Astrocyte (in vitro differentiated cells and primary cell): ENCODE data around the gene ARPP21. TPM values are rescaled to one million over a fixed set of nuclear protein-coding genes. Genes with fewer than 3 reads are reported as not detected.

Experiments
- DNase-seq: peaks from one replicate; pipeline ENCODE4 v3.0.0-alpha.2; 2010; ENCODE audit warnings: low read depth
- FAIRE-seq: peaks from 2 replicates; lab custom pipeline; 2011; peaks lifted over from hg19 to GRCh38; lab: Jason Lieb, UNC
- H2AFZ ChIP-seq: 2 replicates; pipeline ENCODE4 v1.6.0; 2012; ENCODE audit warnings: low read depth, low read length, inconsistent platforms
- H3K27ac ChIP-seq: 2 replicates; pipeline ENCODE4 v1.5.1; 2011; ENCODE audit warnings: low read depth, low read length, inconsistent platforms
- H3K27me3 ChIP-seq: 2 replicates; pipeline ENCODE4 v1.6.0; 2011; ENCODE audit warnings: low read length, inconsistent platforms; ENCODE audit not compliant: insufficient read depth
- H3K36me3 ChIP-seq: 2 replicates; pipeline ENCODE4 v1.5.1; 2011; ENCODE audit warnings: low read length, inconsistent platforms; ENCODE audit not compliant: insufficient read depth
- H3K4me1 ChIP-seq: 2 replicates; pipeline ENCODE4 v1.5.1; 2011; ENCODE audit warnings: low read length, inconsistent platforms; ENCODE audit not compliant: insufficient read depth
- H3K4me2 ChIP-seq: 2 replicates; pipeline ENCODE4 v1.6.0; 2012; ENCODE audit warnings: low read length, inconsistent platforms
- H3K4me3 ChIP-seq: 2 replicates; pipeline ENCODE4 v1.5.1; 2011; ENCODE audit warnings: low read depth, mild to moderate bottlenecking, low read length, inconsistent platforms; ENCODE audit not compliant: insufficient read depth
- H3K79me2 ChIP-seq: 2 replicates; pipeline ENCODE4 v1.6.0; 2012; ENCODE audit warnings: mild to moderate bottlenecking, low read length, inconsistent platforms; ENCODE audit not compliant: insufficient read depth
- H3K9ac ChIP-seq: 2 replicates; pipeline ENCODE4 v1.6.0; 2012; ENCODE audit warnings: mild to moderate bottlenecking, low read length, inconsistent platforms
- H3K9me3 ChIP-seq: 2 replicates; pipeline ENCODE4 v1.5.1; 2012; ENCODE audit warnings: low read depth, mild to moderate bottlenecking, low read length, inconsistent platforms; ENCODE audit not compliant: insufficient read depth
- H4K20me1 ChIP-seq: 2 replicates; pipeline ENCODE4 v1.6.0; 2012; ENCODE audit warnings: low read length, inconsistent platforms; ENCODE audit not compliant: insufficient read depth
- H3K27ac Mint-ChIP-seq: one replicate; pipeline ENCODE4 v1.8.0; 2021; ENCODE audit warnings: mild to moderate bottlenecking, mixed read lengths; ENCODE audit not compliant: unreplicated experiment
- H3K27me3 Mint-ChIP-seq: one replicate; pipeline ENCODE4 v1.8.0; 2021; ENCODE audit warnings: low read depth, mixed read lengths; ENCODE audit not compliant: unreplicated experiment
- H3K36me3 Mint-ChIP-seq: one replicate; pipeline ENCODE4 v1.8.0; 2021; ENCODE audit warnings: low read depth, mixed read lengths; ENCODE audit not compliant: unreplicated experiment
- H3K4me1 Mint-ChIP-seq: one replicate; pipeline ENCODE4 v1.8.0; 2021; ENCODE audit warnings: low read depth, mixed read lengths; ENCODE audit not compliant: unreplicated experiment
- H3K4me3 Mint-ChIP-seq: one replicate; pipeline ENCODE4 v1.8.0; 2021; ENCODE audit warnings: mild to moderate bottlenecking, moderate library complexity, mixed read lengths; ENCODE audit not compliant: unreplicated experiment
- H3K9me3 Mint-ChIP-seq: one replicate; pipeline ENCODE4 v1.8.0; 2021; ENCODE audit warnings: mild to moderate bottlenecking, mixed read lengths; ENCODE audit not compliant: unreplicated experiment
- CTCF ChIP-seq: IDR thresholded peaks from 2 replicates; pipeline ENCODE4 v1.5.1; 2011; ENCODE audit warnings: low read depth, mild to moderate bottlenecking, inconsistent platforms, low read length, moderate library complexity; ENCODE audit not compliant: insufficient read depth
- EZH2 ChIP-seq: IDR thresholded peaks from 2 replicates; pipeline ENCODE4 v1.6.1; 2012; ENCODE audit warnings: mild to moderate bottlenecking, low read length, inconsistent platforms; ENCODE audit not compliant: insufficient read depth
- total RNA-seq: library from RNA; stranded (reverse); gene quantifications from 2 replicates; pipeline ENCODE4 v1.2.1, GENCODE V29; 2021

Gene ARPP21
- total RNA-seq, 1 donor from 2014 or later = 0.45 TPM

GRCh38 chr3:35723480-35724097 is 84.3 kb downstream of the ARPP21 start:
- Histone ChIP-seq H3K4me1 (no peaks in the 10 kb centered on the region), H3K27ac (no peak overlapping the region), H2AFZ (no peak overlapping the region), H3K9me3 (no peaks in the 10 kb centered on the region), H3K4me2 (no peak overlapping the region), H3K4me3 (no peak overlapping the region), H3K9ac (no peak overlapping the region), H3K36me3 (no peaks in the 10 kb centered on the region), H3K27me3 (no peaks in the 10 kb centered on the region), H4K20me1 (no peaks in the 10 kb centered on the region), H3K79me2 (no peaks in the 10 kb centered on the region)
- DNase-seq (no peak), FAIRE-seq (no peak)
- no peak for TF ChIP-seq EZH2
- TF ChIP-seq CTCF = no peak
- Mint-ChIP-seq H3K27me3 (peaks cover 19% of the 10 kb centered on the region), H3K9me3 (no peaks in the 10 kb centered on the region), H3K4me3 (no peak overlapping the region), H3K4me1 (peaks cover 2% of the 10 kb centered on the region), H3K36me3 (no peaks in the 10 kb centered on the region), H3K27ac (no peak overlapping the region)

- Mint-ChIP-seq H3K9me3 (no peaks in the 10 kb centered on the region), H3K27ac (no peak overlapping the region), H3K36me3 (no peaks in the 10 kb centered on the region), H3K4me1 (peaks cover 3% of the 10 kb centered on the region), H3K4me3 (no peak overlapping the region), H3K27me3 (peaks cover 19% of the 10 kb centered on the region)
- no peaks in the 10 kb centered on the region for H3K27me3 ChIP-seq
- FAIRE-seq = no peak
- no peaks in the 10 kb centered on the region for H3K9me3 ChIP-seq
- no peak overlapping the region for H3K9ac ChIP-seq
- TF ChIP-seq CTCF (no peak), EZH2 (no peak)
- H3K36me3 ChIP-seq = no peaks in the 10 kb centered on the region
- H3K4me2 ChIP-seq = no peak overlapping the region
- no peak overlapping the region for H3K27ac ChIP-seq
- no peaks in the 10 kb centered on the region for H3K4me1 ChIP-seq
- H3K4me3 ChIP-seq = no peak overlapping the region
- no peaks in the 10 kb centered on the region for H4K20me1 ChIP-seq
- H2AFZ ChIP-seq = no peak overlapping the region
- DNase-seq = no peak
- H3K79me2 ChIP-seq = no peaks in the 10 kb centered on the region
These were observed 84.8 kb downstream of the ARPP21 start for GRCh38 chr3:35724106-35724505.

GRCh38 chr3:35727179-35727578 is 87.9 kb downstream of the ARPP21 start:
- no peak overlapping the region for H3K9ac ChIP-seq
- DNase-seq (no peak), FAIRE-seq (no peak)
- H3K79me2 ChIP-seq = no peaks in the 10 kb centered on the region
- H3K36me3 ChIP-seq = no peaks in the 10 kb centered on the region
- TF ChIP-seq EZH2 (no peak), CTCF (no peak)
- H4K20me1 ChIP-seq = no peaks in the 10 kb centered on the region
- Mint-ChIP-seq H3K36me3 (no peaks in the 10 kb centered on the region), H3K9me3 (no peaks in the 10 kb centered on the region), H3K27ac (no peak overlapping the region), H3K27me3 (peaks cover 24% of the 10 kb centered on the region), H3K4me3 (no peak overlapping the region), H3K4me1 (peaks cover 3% of the 10 kb centered on the region)
- H3K9me3 ChIP-seq = no peaks in the 10 kb centered on the region
- no peaks in the 10 kb centered on the region for H3K4me1 ChIP-seq
- H3K27me3 ChIP-seq = no peaks in the 10 kb centered on the region
- no peak overlapping the region for H3K4me3 ChIP-seq
- H3K4me2 ChIP-seq = no peak overlapping the region
- no peak overlapping the region for H2AFZ ChIP-seq
- H3K27ac ChIP-seq = no peak overlapping the region
